HG03460 (cell line): ENCODE data around the gene TSC22D3.
"Not testable (repeated sequence)": the region's sequence is repeated elsewhere in the genome, so short reads cannot be mapped to it uniquely, and the experiment has no call there.

Experiments
- ATAC-seq: cut with Tn5 transposase; IDR thresholded peaks from one replicate; pipeline ENCODE4 v1.9.1; 2021; ENCODE audit not compliant: unreplicated experiment

TSC22D3 gene

GRCh38 chrX:107712231-107713202 is 63.1 kb downstream of the TSC22D3 start:
- ATAC-seq: no peak

- ATAC-seq: no peak
Measured at GRCh38 chrX:107711521-107712181, 63.9 kb downstream of the TSC22D3 start.

DNA sequence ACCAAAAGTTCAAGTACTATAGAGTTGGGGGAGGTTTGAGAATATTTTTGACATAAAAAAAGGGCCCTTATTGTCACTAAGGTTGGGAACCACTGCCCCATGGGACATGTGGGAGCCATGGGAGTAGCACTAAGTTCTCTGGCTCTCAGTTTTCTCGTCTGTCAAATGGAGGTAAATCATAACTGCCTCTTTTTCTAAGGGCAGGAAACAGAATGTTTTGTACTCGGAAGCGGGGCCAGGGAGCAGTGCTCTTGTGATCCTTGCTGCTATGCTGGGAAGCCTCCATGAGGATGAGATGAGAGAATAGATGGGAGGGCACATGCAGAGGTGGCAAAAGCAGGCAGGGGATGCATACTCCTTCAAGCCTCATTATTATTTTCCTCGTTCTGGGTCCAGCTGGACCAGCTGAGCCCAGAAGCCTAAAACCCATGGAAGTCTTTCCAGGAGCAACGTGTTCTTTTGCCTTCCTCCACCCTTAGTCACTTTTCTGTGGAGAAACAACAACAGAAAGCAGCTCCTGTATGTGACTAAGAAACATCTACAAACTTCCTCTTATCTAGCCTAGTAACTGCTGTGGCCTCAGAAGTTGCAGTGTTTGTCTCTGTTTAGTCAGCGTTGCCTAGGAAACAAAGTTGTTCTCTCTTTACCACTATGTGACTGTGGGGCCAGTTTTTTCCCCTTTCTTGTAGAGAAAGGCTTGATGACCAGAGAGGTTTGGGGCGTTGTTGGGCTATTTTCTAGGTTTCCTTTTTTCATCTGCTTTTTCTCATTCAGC is 64.8 kb downstream of the TSC22D3 start:
- ATAC-seq: peak; percentile 81

- ATAC-seq: peak; percentile 40
Measured at GRCh38 chrX:107709266-107709806, 66.3 kb downstream of the TSC22D3 start.

- no peak for ATAC-seq
Measured at GRCh38 chrX:107708762-107709161, 66.8 kb downstream of the TSC22D3 start.

GRCh38 chrX:107707866-107708265 is 67.7 kb downstream of the TSC22D3 start:
- no peak for ATAC-seq

DNA sequence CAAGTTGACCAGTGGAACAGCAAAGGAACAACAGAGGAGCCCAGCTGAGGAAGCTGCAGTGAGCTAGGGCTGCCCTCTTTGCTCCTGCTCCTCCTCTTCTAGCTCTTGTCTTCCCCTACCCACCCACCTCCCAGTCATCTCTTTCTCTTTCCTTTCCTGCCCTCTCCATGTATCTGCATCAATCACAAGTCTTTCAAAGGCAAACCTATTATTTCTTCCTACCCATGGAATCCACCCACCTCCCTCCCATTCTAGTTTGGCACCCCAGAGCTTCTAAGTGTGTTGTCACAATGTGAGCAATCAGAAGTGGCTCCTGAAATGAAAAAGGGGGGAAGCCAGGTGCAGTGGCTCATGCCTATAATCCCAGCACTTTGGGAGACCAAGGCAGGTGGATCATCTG is 69.3 kb downstream of the TSC22D3 start:
- ATAC-seq: no peak

DNA sequence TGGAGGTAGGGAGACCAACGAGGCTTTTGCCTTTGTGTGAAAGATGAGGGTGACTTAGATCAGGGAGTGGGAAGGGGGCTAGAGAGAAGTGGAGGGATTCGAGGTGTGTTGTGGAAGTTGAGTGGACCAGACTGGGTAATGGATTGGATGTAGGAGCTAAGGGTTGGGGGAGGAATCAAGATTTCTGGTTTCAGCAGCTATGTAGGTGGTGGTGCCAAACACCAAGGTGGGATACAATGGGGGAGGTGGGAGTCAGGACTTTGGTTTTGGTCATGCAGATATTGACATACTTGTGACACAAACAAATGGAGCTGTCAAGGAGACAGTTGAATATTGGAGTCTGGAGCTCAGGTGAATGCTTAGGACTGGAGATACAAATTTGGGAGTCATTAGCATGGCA is 71.0 kb downstream of the TSC22D3 start:
- ATAC-seq: no peak

DNA sequence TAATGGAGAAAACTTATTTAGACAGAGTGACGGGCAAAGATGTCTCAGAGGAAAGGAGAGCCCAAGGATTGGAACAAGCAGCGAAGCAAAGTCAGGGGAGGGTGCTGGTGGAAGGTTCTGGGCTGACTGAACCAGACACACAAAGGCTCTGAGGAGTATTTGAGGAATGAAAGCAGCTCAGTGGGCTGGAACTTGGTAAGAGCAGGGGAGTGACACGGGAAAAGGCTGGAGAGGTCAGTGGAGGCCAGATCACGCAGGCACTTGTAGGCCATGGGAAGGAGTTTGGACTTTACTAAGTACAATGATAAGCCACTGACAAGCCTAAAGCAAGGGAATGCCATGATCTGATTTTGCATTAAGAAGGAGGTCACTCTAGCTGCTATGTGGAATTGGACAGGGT is 71.4 kb downstream of the TSC22D3 start:
- ATAC-seq: no peak

DNA sequence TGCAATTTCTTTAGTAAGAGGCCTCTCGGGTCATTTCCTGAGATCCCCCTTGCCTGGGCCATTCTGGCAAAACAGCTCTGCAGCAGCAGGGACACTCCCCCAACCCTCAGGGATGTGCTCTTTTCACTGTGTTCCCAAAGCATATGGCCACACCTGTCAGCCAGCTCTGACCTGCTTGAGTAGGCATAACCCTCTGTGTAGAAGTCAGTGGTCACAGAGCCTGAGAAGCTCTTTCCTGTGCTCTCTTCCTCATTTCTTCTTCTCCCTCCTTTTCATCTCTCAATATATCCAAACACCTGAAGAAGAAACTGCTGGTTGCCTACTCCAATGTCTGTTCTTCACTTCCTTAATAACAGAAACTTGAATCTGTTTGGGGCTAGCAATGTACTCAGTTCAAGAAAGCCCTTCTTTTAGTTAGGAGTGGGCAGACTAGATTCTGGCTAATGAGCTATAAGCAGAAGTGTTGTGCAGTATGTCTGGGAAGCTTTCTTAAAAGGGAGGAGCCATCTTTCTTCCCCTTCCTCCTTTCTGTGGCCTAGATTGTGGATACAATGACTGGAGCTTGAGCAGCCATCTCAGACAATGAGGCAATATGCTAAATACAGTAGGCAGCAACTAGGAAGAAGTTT is 74.0 kb downstream of the TSC22D3 start:
- ATAC-seq: peak; percentile 91

DNA sequence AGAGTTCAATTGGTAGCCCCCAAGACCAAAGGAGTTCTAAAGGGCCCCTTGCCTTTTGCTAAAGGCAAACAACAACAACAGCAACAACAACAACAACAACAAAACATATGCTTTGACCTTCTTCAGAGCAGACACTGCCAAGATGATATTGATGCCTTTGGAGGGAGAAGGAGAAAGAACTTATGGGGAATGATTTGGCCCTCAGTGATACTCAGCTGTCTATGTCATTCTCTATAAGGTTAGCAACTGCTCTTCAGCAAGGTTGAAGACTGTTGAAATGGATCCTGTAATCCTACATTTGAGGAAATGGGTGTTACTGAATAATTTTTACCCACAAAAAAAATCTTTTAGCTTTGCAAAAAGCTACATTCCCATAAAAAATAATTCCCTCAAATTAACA is 74.8 kb downstream of the TSC22D3 start:
- ATAC-seq: no peak

- no peak for ATAC-seq
Measured at GRCh38 chrX:107700317-107700774, 75.2 kb downstream of the TSC22D3 start.

DNA sequence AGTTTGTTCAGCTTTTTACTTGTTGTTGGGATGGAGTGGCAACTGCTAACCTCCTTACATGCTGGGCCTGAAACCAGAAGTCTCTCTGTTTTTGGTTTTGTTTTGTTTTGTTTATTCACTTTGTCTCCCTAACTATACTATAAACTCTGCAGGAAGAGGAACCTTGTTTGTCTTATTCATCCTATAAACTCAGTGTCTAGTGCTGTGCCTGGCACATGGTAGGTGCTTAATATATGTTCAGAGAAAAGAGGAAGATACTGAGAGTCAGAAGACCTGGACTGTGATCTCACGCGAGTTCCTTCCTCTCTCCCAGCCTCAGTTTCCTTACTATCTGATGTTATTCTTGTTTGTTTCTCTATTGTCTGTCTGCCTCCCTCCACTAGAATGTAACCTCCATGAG is 76.0 kb downstream of the TSC22D3 start:
- ATAC-seq: no peak

GRCh38 chrX:107691024-107691448 is 84.6 kb downstream of the TSC22D3 start:
- no peak for ATAC-seq

- ATAC-seq: no peak
Measured at GRCh38 chrX:107687445-107687844, 88.1 kb downstream of the TSC22D3 start.

DNA sequence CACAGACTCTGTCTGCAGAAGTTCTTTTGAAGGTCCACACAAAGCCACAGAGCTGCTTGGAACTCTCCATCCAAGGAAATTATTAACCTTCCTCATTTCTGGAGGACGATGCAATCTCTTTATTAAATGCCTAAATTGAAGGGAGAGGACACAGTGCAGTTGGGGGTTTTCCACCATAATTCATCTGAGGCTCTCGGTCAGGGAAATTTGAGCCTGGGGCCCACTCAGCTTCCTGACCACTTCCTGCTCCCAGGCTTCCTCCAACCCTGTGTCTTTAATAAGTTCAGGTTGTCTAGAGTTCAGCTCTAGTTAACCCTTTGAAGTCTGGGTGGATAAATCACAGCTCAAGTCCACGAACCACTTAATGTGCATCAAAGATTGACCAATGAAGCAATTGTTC is 88.8 kb downstream of the TSC22D3 start:
- ATAC-seq: no peak

GRCh38 chrX:107686026-107686425 is 89.6 kb downstream of the TSC22D3 start:
- ATAC-seq: no peak

DNA sequence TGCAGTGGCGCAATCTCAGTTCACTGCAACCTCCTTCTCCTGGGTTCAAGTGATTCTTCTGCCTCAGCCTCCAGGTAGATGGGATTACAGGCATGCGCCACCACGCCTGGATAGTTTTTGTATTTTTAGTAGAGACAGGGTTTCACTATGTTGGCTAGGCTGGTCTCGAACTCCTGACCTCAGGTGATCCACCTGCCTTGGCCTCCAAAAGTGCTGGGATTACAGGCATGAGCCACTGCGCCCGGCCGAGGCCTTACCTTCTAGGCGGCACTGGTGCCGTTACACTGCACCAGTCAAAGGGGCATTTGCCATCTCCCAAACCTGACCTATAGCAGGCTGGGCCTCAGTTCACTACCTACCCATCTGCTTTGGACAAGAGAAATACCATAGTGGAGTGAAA is 90.0 kb downstream of the TSC22D3 start:
- not testable (repeated sequence) for ATAC-seq

DNA sequence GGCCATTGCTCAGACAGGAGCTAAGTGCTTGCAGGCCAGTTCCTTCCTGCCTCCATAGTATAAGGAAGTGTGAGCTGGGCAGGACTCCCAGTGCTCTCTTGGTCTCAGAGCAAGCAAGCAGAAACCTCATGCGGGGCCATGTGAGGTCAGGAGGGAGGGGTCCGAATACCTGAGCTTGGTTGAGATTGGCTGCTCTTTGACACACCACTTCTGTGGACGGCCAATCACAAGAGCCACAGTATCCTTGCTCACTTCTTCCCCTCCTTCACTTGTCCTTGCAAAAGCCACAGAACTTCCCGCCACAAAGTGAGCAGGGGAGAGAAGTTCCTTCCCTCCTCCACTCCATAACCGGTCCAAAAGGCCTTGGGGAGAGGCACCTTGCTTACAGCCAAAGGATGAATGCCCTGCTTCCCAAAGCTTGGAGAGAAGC is 90.6 kb downstream of the TSC22D3 start:
- peak; percentile 93 for ATAC-seq

DNA sequence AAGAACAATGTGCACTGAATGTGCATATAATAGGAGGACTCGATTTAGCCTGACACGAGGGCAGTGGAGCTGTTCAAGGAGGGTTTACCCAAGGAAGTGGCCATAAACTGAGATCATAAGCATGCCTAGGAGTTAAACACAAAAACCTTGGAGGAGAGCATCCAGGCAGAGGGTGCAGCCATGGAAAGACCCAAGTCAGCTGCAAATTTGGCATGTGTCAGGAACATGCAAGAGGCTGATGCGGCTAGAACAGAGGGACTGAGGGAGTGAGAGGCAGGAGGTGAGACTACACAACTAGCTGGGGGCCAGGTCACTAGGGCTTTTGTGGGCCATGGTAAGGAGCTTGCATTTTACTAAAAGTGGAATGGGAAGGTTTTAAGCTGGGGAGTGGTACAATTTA is 91.7 kb downstream of the TSC22D3 start:
- ATAC-seq: no peak
